GM19467 (cell line): Measurements from ENCODE around the gene ZBTB1.
"Not testable (repeated sequence)": the region's sequence is repeated elsewhere in the genome, so short reads cannot be mapped to it uniquely, and the experiment has no call there.

ENCODE experiments used
- ATAC-seq: cut with Tn5 transposase; IDR thresholded peaks from one replicate; pipeline ENCODE4 v1.9.1; 2021; ENCODE audit warnings: mild to moderate bottlenecking, moderate library complexity; ENCODE audit not compliant: unreplicated experiment

Gene ZBTB1

DNA sequence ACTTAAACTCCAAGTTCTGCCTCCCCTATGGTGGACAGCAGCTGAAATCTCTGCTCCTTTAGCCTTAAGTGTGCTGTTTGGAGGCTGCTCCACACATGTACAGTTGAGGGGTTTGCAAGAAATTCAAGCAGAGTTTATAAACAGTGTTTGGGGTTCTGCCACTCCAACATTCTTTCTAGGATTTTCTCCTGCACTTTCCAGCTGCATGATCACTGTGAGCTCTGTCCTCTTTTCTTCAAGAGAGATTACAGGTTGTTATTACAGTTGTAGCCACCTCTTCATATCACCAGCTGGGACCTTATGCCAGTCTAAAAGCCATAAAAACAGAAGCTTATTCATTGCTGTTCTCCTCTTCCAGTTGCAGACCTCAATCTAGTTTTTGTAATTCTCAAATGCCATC lies 9.3 kb upstream of the ZBTB1 start:
- ATAC-seq = no peak

DNA sequence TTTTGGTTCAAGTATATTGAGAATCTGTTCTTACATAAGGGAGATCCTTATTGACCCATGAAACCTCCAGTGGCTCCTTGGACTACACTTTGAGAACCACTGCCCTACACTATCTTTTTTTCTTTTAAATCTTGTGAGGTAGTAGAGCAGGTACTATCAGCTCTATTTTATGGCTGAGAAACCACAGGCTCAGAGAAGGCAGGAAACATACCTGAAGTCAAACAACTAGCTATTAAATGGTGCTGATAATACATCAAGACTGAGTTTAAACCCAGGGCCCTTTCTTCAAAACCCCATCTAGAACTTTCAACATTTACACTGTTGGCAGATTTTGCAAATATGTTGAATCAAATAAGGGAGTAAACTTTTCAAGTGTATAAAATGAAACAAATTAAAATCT lies 7.8 kb upstream of the ZBTB1 start:
- ATAC-seq = no peak

DNA sequence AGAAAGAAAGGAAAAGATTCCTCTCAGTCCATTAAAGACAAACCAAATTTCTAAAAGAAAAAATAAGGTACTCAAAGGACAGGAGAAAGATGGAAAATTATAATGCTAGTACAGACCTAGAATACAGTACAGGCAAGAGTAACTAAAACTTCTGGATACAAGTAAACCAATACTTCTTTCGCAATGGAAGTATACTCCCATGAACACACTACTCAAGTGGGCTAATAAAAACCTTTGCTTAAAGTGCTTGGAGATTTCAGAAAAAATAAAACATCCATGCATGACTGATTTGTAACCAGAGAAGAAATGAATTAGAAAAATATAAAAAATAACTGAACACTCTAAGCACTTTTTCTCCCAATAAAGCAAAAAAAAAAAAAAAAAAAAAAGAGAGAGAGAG lies 4.5 kb upstream of the ZBTB1 start:
- ATAC-seq = no peak

DNA sequence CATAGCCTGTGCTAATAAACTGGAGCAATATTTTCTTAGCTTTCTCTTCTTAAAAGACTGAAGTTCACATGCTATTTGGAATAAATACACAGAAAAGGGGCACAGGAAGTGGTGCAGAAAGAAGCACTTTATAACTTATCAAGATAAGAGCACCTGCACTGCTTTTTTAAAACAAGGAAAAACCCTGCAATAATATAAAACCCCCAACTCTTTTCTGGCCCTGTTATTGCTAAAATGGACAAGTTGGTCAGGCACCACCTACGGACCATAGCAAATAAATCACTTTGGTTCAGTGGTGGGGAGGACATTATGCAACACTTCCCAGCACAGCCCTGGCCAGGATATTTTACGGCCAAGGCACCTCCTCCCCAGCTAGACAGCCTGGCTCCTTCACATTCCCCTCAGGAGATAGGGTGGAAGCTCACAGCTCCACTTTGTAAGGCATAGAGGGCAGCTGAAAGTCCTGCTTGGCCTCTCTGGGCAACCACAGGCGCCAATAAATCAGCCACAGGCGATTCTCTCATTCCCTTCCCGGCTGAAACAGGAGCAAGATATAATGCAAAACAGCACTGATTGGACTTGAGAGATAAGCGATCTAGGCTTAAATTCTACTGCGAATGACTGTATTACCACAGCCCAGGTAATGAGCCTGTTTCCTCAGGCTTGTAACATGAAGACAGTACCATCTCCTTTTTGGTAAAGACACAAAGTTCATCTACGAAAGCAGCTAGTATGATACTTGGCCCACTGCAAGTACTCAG lies 3.0 kb upstream of the ZBTB1 start:
- no peak for ATAC-seq

DNA sequence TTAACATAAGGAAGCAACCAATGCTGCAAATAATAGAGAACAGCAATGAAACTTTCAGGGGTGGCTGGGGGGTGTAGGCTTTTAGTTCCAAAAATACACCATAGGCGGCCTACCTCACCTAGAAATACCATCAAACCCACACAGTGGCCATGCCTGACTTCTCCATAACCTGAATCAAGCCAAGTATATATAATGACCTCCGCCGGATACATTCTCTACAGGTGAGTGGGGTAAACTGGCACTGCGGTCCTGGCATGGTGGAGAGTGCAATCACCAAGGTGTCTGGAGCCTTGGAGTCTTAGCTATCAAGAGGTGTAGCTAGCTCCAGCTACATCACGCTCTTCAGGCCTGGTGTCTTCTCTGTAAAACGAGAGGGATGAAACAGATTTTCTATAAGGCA lies 2.1 kb upstream of the ZBTB1 start:
- ATAC-seq = no peak

DNA sequence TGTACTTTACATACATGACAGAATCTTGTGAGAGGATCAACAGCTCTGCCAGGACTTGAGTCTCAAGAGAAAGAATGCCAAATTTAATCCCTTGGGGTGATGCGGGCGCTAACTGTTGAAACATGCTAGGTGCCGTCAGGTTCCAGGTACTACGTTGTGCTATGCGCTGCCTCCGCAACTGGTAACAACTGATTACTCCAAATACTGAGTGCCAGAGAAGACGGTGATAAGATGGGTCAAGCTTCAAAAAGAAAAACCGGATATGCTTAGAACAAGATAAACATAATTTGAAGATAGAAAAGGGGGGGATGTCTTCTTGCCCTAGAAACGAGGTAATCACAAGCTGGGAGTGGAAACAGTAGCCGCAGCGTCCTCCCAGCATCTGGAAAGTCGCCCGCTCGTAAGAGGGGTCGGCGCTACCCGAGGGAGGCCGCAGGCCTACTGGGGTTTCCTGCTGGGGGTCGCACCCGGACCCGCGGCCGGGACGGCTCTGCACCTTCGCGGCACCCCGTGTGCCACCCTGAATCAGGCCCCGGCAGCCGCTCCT lies 1.6 kb upstream of the ZBTB1 start:
- ATAC-seq = peak; percentile 0

DNA sequence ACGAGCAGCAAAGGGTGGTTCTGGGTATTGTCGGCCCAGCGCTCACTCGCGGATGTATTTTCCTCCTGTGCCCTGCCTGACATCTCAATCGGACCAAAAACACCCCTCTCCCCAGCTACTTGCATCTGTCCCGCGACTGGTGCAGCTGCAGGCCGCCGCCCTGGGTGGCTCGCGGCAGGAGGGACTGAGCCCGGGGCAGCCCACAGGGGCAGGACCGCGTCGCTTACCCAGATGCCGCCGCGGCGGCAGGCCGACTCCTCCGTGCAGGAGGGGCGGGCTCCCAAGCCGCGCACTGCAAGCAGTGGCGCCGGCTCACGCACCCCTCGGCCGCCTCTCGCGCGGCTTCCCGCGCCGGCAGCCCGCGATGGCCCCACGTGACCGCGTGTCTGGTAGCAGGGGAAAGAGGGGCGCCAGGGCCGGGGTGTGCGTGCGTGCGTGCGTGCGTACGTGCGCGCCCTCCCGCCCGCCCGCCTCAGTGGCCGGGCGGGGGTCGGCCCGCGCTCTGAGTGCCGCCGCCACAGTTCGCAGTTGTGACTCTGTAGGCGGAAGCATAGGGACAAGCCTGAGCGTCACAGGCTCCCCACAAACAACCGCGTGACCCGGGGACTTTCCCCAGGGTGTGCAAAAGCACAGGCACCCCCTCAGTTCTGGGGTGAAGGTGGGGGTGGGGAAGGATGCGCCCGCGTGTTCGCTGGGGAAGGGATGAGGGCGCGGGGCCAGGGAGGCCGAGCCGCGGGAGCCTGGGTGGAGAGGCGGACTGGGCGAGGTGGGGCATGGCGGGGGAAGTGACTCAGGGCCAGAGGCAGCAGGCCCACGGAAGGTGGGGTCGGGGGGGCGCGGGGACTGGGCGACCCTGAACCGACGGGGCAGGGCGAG lies 898 bp upstream of the ZBTB1 start, which contains the start of gene ZBTB25:
TSS of gene ZBTB25 (minus strand) at position 405 of the 876 bp plus-strand sequence. CDS start 13,305 bp downstream, outside the sequence.
- ATAC-seq = peak; percentile 57

DNA sequence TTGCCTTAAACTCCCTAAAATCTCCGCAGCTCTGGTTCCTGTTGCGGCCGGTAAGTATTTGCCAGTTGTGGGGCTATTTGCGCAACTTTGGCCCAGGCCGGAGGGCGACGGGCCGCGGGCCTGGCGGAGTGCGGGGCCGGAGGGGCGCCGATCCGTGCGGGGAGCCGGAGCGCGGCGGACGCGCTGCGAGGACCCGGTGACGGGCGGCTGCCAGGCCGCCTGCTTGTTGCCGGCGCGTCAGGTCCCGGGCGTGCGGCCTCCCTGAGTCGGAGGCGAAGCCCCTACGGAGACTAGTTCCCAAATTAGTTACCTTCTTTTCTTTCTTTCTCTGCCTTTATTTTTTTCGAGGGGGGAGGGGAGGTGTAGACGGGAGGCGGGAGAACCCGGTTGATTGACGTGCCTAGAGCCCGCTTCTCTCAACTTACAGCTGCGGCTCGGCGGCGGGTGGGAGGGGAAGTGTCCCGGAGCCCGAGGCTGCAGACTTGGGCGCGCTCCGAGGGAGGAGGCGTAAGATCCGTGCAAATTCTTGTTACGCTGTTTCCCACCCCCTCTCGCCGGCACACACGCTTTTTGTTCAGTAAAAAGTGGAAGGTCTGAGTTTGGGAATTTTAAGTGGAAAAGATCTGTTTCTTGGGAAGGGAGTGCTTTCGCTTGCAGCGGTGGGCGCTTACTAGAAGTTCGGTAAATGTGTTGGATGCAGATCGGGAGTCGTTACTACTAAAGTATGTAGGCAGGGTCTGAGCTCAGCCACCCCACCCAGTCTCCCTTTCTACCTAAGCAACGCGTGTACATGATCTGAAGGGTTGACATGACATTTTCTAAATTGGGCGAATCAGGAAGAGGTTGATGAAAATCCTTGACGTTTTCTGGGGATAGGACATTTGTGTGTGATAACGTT lies 576 bp downstream of the ZBTB1 start:
- ATAC-seq = peak; percentile 15

DNA sequence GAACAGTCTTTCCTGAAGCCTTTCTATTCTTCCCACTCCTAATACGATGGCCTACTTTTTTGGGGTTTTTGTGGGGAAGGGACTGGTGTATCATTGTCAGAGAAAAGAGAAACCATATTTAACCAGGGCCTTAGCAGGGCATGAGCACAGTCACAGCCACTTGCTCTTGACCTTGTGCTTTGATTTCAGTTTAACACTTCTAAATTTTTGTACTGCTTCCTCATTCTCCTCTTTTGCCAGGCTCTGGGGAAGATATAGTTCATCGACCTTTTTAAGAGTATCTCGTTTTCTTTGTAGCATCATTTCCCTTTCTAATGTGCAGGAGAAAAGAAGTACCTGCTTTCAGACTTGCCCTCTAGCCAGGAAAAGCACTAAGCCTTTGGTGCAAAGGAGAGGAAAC lies 2.2 kb downstream of the ZBTB1 start:
- no peak for ATAC-seq

DNA sequence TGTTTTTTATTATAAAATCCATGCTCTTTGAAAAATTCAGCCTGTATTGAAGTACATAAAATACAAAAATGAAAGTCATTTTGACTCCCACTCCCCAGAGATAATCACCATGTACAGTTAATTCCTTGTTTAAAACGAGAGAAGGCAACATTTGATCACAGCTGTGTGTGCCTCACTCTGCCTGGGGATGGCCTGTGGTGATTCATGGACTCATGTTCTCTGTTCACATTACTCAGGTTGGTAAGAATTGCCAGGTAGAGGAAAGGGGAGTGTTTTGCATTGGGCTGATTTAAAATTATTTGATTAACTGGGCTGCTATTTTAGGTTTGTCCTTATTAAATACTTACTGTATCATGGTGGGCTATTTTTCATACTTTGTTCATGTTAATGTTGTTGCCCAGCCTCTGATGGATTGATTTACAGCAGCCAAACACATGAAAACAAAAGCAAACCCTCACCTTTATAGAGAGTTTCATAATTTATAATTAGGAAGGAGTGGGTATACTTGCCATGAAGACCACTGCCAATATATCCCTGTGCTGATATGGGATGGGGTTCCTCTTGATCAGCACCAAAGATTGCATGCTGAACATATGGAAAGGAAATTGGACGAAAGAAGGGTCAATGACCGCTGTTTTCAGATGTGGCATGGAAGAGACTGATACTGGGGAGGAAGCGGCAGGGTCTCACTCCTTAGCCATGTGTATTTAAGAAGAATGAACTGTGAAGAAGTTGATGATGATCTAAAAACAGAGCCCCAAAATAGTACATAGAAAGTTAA lies 3.0 kb downstream of the ZBTB1 start:
- ATAC-seq = no peak

DNA sequence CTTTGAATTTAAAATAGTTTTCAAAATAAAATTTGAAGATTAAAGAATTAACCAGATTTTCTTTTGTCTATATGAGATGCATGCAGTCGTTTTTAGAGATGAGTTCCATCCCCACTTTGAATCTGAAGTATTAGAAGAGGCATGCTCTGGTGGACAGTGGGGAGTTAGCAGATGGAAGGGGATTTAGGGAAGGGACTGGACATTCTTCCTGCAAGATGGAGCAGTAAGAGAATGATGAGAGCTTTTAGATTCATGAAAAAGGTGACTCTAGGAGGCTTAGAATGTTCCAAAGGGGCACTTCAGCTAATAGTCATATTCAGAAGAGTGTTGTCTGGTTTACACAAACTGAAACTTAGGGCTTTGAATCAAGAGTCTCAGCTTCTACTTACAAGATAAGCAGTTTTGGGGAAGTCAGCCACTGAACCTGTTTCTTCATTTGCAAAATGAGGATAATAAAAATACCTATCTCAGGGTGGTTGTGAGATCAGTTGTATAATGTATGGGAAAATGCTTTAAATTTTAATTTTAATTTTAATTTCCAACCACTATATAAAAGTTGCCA lies 3.7 kb downstream of the ZBTB1 start:
- no peak for ATAC-seq

DNA sequence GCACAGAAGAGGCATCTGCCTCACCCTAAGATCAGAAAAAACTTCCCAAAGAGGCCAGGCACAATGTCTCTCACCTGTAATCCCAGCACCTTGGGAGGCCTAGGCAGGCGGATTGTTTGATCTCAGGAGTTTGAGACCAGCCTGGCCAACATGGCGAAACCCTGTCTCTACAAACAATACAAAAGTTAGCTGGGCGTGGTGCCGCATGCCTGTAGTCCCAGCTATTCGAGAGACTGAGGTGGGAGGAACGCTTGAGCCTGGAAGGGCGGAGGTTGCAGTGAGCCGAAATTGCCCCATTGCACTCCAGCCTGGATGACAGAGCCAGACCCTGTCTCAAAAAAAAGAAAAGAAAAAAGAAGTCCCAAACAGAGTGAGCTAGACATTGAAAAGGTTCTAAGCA lies 4.5 kb downstream of the ZBTB1 start:
- ATAC-seq = no peak

DNA sequence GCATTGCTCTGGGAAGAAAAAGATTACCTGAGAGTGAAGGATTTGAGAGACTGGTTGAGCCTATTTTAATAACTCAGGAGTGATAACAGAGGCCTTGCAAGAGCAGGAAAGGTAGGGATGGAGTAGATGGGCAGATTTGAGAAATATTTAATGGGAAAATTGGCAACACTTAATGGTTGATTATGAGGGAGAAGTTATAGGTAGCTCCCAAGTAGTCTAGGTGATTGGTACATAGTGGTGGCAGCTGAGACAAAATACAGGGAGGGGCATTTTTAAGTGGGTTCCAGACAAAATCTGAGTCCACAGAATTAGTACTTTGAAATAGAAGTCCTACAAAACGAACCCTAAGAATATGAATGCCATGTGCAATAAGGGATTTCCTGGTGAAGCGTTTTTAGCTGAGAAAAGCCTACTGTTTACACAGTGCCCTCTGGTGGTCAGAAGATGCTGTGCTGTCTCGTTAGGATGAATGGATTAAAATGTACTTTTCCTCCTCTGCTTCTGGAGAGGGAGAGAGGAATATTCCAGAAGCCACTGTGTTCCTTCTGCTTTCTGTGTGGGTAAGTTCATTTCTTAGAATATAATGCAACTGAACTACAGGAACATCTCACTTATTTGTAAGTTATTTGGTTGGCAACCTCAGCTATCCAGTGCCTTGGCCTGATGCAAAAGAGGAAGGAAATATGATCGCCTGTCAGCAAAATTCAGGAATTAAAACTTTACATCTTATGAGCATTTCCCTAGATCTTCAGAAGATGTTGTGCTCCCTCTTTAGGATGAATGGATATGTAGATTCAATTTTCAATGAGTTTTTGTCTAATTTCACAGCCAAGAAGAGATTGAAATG lies 6.5 kb downstream of the ZBTB1 start:
- ATAC-seq = no peak

DNA sequence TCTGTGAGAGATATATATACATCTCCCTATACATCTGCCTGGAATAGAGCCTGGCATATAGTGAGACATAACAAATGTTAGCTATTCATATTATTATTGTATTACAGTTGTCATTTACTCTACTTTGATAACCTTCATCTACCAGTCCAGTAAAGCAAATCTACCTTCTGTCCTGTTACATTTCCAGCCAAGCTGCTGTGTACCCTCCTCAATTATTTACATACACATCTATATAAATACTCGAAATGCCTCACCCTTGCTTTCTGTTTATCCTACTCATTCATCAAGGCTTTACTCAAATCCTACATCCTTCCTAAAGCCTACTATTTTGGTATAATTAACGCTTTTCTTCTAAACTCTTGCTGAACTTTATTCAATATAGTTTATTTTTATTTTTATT lies 8.7 kb downstream of the ZBTB1 start:
- no peak for ATAC-seq

DNA sequence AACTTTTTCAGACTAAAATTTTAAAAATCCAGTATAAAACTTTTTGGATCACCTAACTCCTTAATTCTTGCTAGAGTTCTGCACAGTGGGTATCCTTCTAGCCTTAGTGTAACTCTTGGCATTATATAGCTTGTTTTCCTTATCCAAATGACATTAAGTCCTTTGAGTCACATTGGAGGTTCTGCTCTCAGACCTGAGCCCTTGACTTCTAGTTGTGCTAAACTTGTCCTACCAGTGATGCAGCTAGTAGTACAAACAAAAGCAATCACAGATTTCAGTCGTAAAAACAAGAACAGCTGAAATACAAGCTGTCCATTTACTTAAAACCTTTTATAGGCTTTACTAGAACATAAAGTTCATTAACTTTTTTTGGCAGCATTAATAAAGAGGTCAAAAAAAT lies 10.5 kb downstream of the ZBTB1 start:
- no peak for ATAC-seq

DNA sequence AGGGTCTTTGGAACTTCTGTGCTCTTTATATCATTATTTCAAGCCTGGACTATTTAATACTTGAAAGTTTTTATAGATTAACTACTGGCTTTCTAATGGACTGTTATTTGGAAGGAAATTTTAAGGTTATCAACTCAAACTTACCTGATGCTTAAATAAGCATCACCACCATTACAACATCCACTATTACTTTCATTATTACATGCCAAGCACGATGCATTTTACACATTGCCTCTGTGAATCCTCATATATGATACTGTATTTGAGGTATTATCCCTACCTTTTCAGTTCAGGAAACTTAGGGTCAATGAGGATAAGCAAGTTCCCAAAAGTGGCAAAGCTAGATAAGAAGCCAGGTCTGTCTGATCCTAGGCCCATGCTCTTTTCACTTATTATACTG lies 12.4 kb downstream of the ZBTB1 start:
- ATAC-seq = no peak

DNA sequence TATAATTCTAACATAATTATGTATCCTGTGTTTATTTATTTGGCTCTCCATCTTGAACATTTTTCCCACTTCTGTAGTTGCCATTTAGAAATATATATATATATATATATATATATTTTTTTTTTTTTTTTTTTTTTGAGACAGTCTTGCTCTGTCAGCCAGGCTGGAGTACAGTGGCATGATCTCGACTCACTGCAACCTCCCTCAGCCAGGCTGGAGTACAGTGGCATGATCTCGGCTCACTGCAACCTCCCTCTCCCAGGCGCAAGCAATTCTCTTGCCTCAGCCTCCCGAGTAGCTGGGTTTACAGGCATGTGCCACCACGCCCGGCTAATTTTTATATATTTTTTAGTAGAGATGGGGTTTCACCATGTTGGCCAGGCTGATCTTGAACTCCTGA lies 13.1 kb downstream of the ZBTB1 start:
- ATAC-seq = not testable (repeated sequence)

DNA sequence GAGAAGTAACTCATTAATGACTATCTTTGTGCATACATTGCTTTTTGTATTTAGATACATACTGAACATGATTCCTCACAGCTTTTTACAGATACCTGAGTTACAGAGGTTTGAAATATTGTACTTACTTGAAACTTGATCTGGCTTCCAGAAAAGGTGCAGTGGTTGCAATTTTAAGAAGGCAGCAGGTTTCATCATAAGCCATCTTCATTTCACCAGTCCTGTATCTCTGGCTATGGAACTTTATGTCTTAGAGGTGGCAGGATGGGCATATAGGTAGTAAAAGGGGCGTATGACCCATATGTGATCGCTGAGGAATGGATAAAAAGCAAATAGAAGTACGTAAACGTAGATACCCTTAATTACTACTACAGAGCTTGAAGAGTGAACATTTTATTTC lies 13.7 kb downstream of the ZBTB1 start:
- no peak for ATAC-seq

DNA sequence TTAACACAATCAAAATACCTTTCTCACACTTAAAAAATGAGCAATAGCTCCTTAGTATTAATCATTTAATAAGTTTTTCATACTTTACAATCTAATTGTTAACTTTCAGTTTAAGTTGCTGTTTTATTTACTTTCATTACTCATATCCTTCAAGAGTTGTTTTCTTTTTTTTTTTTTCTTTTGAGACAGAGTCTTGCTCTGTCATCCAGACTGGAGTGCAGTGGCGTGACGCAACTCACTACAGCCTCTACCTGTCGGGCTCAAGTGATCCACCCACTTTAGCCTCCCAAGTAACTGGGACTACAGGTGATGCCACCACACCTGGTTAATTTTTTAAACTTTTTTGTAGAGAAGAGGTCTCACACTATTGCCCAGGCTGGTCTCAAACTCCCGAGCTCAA lies 16.1 kb downstream of the ZBTB1 start:
- ATAC-seq = no peak
